Endothelial cell of umbilical vein (primary cell): ENCODE results near the gene BCL2. TPM values are rescaled to one million over a fixed set of nuclear protein-coding genes. Genes with fewer than 3 reads are reported as not detected.

Experiments
- BruUV-seq: library from RNA; stranded (reverse); fragments of 400-500 nt; replicated peaks from 2 replicates; lab custom pipeline; 2021; lab: Mats Ljungman, UMichigan
- CTCF ChIA-PET: fragments of 300-600, 350-600 bp; sonication (Branson Sonifier 250); formaldehyde crosslinking; loops from one replicate; lab custom pipeline; 2021; ENCODE audit warnings: antibody characterized with exemption, inconsistent platforms; lab: Charles Lee
- POLR2A ChIA-PET: fragments of 300-600, 350-600 bp; sonication (Branson Sonifier 250); formaldehyde crosslinking; loops from one replicate; lab custom pipeline; 2021; ENCODE audit warnings: antibody characterized with exemption, inconsistent platforms; lab: Charles Lee
- DNase-seq: peaks from one replicate; pipeline ENCODE4 v3.0.0-alpha.2; 2011; ENCODE audit warnings: low read depth, low spot score
- FAIRE-seq: peaks from 2 replicates; lab custom pipeline; 2011; peaks lifted over from hg19 to GRCh38; lab: Jason Lieb, UNC
- H2AFZ ChIP-seq: 2 replicates; pipeline ENCODE4 v1.6.0; 2012; ENCODE audit warnings: low read depth, low read length, control low read depth, inconsistent platforms
- H3K27ac ChIP-seq: 2 replicates; pipeline ENCODE4 v1.5.1; 2011; ENCODE audit warnings: low read depth, mild to moderate bottlenecking, control low read depth, low read length, moderate library complexity; ENCODE audit not compliant: insufficient read depth
- H3K27me3 ChIP-seq, 2 experiments: 2 replicates each; pipeline versions ENCODE4 v1.6.0 to v1.6.1; 2011; ENCODE audit warnings: low read length in 2 of 2, mixed read lengths in 1 of 2; ENCODE audit not compliant: control insufficient read depth in 2 of 2, insufficient read depth in 2 of 2
- H3K36me3 ChIP-seq, 2 experiments: 2 replicates in 1 of 2; 3 replicates in 1 of 2; pipeline ENCODE4 v1.5.1; 2011; ENCODE audit warnings: low read length in 2 of 2, mild to moderate bottlenecking in 1 of 2, moderate library complexity in 1 of 2; ENCODE audit not compliant: control insufficient read depth in 2 of 2, insufficient read depth in 2 of 2; ENCODE audit errors: extremely low read depth in 1 of 2
- H3K4me1 ChIP-seq: 3 replicates; pipeline ENCODE4 v1.5.1; 2011; ENCODE audit warnings: mild to moderate bottlenecking, low read length; ENCODE audit not compliant: control insufficient read depth, insufficient read depth; ENCODE audit errors: extremely low read depth
- H3K4me2 ChIP-seq: 2 replicates; pipeline ENCODE4 v1.6.1; 2011; ENCODE audit warnings: low read length, control low read depth, mixed read lengths; ENCODE audit not compliant: insufficient read depth
- H3K4me3 ChIP-seq, 3 experiments: fragments of 200-600 bp in 1 of 3; sonication (generic), shearing (Covaris generic) in 1 of 3; replicated peaks in 1 of 3; 2 replicates each; pipeline ENCODE4 v1.5.1; 2011 to 2016; ENCODE audit warnings: control low read depth in 3 of 3, low read length in 3 of 3, mild to moderate bottlenecking in 2 of 3, inconsistent platforms in 1 of 3, low read depth in 1 of 3, moderate library complexity in 1 of 3; ENCODE audit not compliant: insufficient read depth in 1 of 3
- H3K79me2 ChIP-seq: 2 replicates; pipeline ENCODE4 v1.6.0; 2012; ENCODE audit warnings: low read length, inconsistent platforms; ENCODE audit not compliant: control insufficient read depth, insufficient read depth
- H3K9ac ChIP-seq: replicated peaks from 2 replicates; pipeline ENCODE3; 2011; ENCODE audit warnings: low read length, control low read depth; ENCODE audit not compliant: insufficient read depth; ENCODE audit errors: extremely low read depth
- H3K9me1 ChIP-seq: replicated peaks from 3 replicates; pipeline ENCODE4 v1.6.0; 2011; ENCODE audit warnings: mild to moderate bottlenecking, low read length; ENCODE audit not compliant: control insufficient read depth, insufficient read depth; ENCODE audit errors: extremely low read depth
- H3K9me3 ChIP-seq: replicated peaks from 2 replicates; pipeline ENCODE4 v1.5.1; 2012; ENCODE audit warnings: low read length, inconsistent platforms; ENCODE audit not compliant: control insufficient read depth, insufficient read depth
- H4K20me1 ChIP-seq: replicated peaks from 2 replicates; pipeline ENCODE3; 2011; ENCODE audit warnings: mild to moderate bottlenecking, low read length; ENCODE audit not compliant: control insufficient read depth, insufficient read depth; ENCODE audit errors: extremely low read depth
- EZH2 ChIP-seq: IDR thresholded peaks from 2 replicates; pipeline ENCODE4 v1.6.1; 2012; ENCODE audit warnings: borderline replicate concordance, low read depth, mild to moderate bottlenecking, moderate library complexity, low read length, inconsistent platforms; ENCODE audit not compliant: severe bottlenecking
- FOS ChIP-seq: IDR thresholded peaks from 2 replicates; pipeline ENCODE4 v1.6.1; 2011; ENCODE audit warnings: mild to moderate bottlenecking, low read length, moderate library complexity, borderline replicate concordance; ENCODE audit not compliant: insufficient read depth
- GATA2 ChIP-seq: IDR thresholded peaks from 2 replicates; pipeline ENCODE4 v1.7.0; 2011; ENCODE audit warnings: low read depth, mild to moderate bottlenecking, moderate library complexity, mixed read lengths, low read length; ENCODE audit not compliant: insufficient read length, insufficient read depth
- JUN ChIP-seq: IDR thresholded peaks from 2 replicates; pipeline ENCODE4 v1.6.1; 2011; ENCODE audit warnings: borderline replicate concordance, low read depth; ENCODE audit not compliant: insufficient read length, insufficient read depth
- MYC ChIP-seq: IDR thresholded peaks from one replicate; pipeline ENCODE4 v1.6.1; 2011; ENCODE audit warnings: mild to moderate bottlenecking, low read depth, low read length
- POLR2A ChIP-seq: IDR thresholded peaks from 2 replicates; pipeline ENCODE4 v1.6.1; 2012; ENCODE audit warnings: low read depth, mild to moderate bottlenecking, control low read depth, low read length
- POLR2AphosphoS5 ChIP-seq: IDR thresholded peaks from 2 replicates; pipeline ENCODE4 v1.6.1; 2012; ENCODE audit warnings: low read depth, mild to moderate bottlenecking, control low read depth, low read length, moderate library complexity; ENCODE audit not compliant: insufficient read depth
- dilution Hi-C: fragments of 300-500 bp; cut with MboI; formaldehyde crosslinking; loops from one replicate; pipeline ENCODE4 v1.15.0; 2019; ENCODE audit warnings: low sequenced_read_pairs; ENCODE audit not compliant: extremely low pct_ligation_motif_present
- intact Hi-C: fragments of 100-400 bp; cut with micrococcal nuclease; formaldehyde crosslinking; loops from one replicate; pipeline ENCODE4 v1.10.0; 2022
- polyA plus RNA-seq, 4 experiments: library from polyadenylated mRNA; depleted of rRNA in 3 of 4; stranded (reverse) in 3 of 4; unstranded in 1 of 4; fragments of >200 nt; gene quantifications; 2 replicates each; pipeline versions ENCODE4 v1.2.1 to v1.2.3, GENCODE V29; 2011 to 2012; ENCODE audit warnings: missing spikeins in 1 of 4
- total RNA-seq: library from RNA; stranded (reverse); gene quantifications from 2 replicates; pipeline ENCODE4 v1.2.3, GENCODE V29; 2021
- TF ChIP-seq, protein P1 (sequence below): IDR thresholded peaks from 2 replicates; pipeline ENCODE4 v1.6.1; 2011; ENCODE audit not compliant: insufficient read depth, insufficient read length
- TF ChIP-seq, protein P2 (sequence below), 2 donors: IDR thresholded peaks; 1 replicate in 1 of 2; 2 replicates in 1 of 2; pipeline ENCODE4 v1.5.1; 2011; ENCODE audit warnings: low read length in 2 of 2, mild to moderate bottlenecking in 2 of 2, moderate library complexity in 2 of 2, control low read depth in 1 of 2, inconsistent platforms in 1 of 2, low read depth in 1 of 2; ENCODE audit not compliant: insufficient read depth in 1 of 2; ENCODE audit errors: extremely low read depth in 1 of 2

BCL2 gene
- total and polyA plus RNA-seq, 2 donors (not counting 3 experiments of a cell fraction or from before 2014, with no cell fraction given) = 0.35 to 5.0 TPM

DNA sequence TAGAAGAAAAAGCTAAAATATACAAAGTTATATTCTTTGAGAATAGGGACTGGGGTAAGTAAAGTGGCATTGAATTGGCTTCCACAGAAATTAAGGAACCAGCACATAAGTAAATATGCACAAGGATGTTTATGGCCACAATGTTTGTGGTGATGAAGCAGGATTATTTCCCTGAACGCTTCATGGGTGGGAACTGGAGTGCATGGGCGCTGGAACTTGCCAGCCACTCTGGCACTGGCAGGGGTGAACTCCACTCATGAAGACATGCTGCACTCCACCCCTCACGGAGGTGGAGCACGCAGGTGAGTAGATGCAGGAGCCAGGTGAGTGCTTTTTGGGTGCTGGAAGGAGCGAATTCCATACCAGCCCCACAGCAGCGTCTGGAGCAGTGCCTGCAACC is 94.1 kb downstream of the BCL2 start:
- ChIA-PET POLR2A (no interaction called here), CTCF (interaction anchor here (1.8 kb wide), 1 partner anchor 97 kb away, joined by 4 read pairs; no protein-coding TSS in a partner anchor)
- H3K9me3 ChIP-seq = no peaks in the 10 kb centered on the region
- no peak overlapping the region for H3K27ac ChIP-seq
- TF ChIP-seq EZH2 (no peak), POLR2AphosphoS5 (no peak), GATA2 (no peak), POLR2A (no peak), FOS (no peak), MYC (no peak), JUN (no peak)
- TF ChIP-seq, protein P1, sequence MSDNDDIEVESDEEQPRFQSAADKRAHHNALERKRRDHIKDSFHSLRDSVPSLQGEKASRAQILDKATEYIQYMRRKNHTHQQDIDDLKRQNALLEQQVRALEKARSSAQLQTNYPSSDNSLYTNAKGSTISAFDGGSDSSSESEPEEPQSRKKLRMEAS = no peak
- TF ChIP-seq, protein P2, sequence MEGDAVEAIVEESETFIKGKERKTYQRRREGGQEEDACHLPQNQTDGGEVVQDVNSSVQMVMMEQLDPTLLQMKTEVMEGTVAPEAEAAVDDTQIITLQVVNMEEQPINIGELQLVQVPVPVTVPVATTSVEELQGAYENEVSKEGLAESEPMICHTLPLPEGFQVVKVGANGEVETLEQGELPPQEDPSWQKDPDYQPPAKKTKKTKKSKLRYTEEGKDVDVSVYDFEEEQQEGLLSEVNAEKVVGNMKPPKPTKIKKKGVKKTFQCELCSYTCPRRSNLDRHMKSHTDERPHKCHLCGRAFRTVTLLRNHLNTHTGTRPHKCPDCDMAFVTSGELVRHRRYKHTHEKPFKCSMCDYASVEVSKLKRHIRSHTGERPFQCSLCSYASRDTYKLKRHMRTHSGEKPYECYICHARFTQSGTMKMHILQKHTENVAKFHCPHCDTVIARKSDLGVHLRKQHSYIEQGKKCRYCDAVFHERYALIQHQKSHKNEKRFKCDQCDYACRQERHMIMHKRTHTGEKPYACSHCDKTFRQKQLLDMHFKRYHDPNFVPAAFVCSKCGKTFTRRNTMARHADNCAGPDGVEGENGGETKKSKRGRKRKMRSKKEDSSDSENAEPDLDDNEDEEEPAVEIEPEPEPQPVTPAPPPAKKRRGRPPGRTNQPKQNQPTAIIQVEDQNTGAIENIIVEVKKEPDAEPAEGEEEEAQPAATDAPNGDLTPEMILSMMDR (IDR thresholded peaks at IDR 0.05; ENCODE audit: extremely low read depth in 1 of 2, insufficient read depth in 1 of 2, low read depth in 1 of 2, low read length in 2 of 2) = no peak
- no peak for FAIRE-seq
- H3K27me3 ChIP-seq = peaks cover 0 to 4% of the 10 kb centered on the region in 2 experiments
- DNase-seq = no peak
- no peak overlapping the region for H3K4me3 ChIP-seq
- intact Hi-C loops (no loop called here), dilution Hi-C loops (no loop called here)
- H3K36me3 ChIP-seq = no peaks in the 10 kb centered on the region
- H3K4me1 ChIP-seq = no peaks in the 10 kb centered on the region
- H3K9me1 ChIP-seq = no peaks in the 10 kb centered on the region
- no peak overlapping the region for H3K9ac ChIP-seq
- H3K79me2 ChIP-seq = no peaks in the 10 kb centered on the region
- BruUV-seq = no TSS peak
- no peak overlapping the region for H2AFZ ChIP-seq
- no peaks in the 10 kb centered on the region for H4K20me1 ChIP-seq
- H3K4me2 ChIP-seq = no peak overlapping the region
